ENCODE results near the gene SLC39A11.

SLC39A11 gene

DNA sequence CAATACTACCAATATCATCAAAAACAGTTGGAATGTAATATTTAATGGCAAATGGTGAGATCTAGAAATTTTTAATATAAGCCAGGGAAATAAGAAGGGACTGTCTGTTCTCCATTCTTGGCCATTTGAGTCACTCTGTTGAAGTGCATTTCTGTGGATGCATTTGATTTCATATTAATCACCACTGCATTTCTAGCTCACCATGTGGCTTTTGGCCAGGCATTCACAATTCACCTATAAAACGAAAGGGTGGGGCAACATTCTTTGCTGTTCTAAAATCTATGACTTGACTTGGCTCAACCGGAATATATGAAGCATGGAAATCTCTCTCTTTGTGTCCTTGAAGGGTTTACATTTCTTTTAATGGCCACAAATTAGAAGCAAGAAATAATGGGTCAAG, 483.0 kb downstream of the SLC39A11 start:
- DNase-seq, result no peak

- DNase-seq, result no peak
Observed at GRCh38 chr17:72608436-72608835, 484.1 kb downstream of the SLC39A11 start.

GRCh38 chr17:72606656-72607055, 485.8 kb downstream of the SLC39A11 start:
- no peak for DNase-seq

DNA sequence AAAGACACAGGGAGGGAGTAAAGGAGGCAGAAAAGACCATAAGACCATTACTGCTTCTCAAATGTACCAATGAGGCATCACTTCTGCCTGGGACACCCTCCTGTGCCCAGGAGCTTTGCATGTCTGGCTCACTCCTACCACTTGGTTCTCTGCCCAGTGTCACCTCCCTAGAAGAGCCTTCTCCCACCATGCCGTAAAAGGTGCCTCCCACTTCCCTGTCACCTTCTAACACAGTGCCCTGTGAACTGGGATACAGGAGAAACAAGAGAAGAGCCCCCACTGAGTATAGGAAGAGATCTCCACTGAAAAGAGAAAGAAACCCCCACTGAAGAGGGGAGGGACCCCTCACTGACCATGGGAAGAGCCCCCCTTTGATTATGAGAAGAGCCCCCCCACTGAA, 486.9 kb downstream of the SLC39A11 start:
- DNase-seq, result no peak

GRCh38 chr17:72604518-72604917, 488.0 kb downstream of the SLC39A11 start:
- DNase-seq, result no peak

GRCh38 chr17:72603420-72604242, 488.9 kb downstream of the SLC39A11 start:
- no peak for DNase-seq

GRCh38 chr17:72602517-72603419, 489.7 kb downstream of the SLC39A11 start:
- peak in 1 of 58 donors; percentile 40 for DNase-seq

DNA sequence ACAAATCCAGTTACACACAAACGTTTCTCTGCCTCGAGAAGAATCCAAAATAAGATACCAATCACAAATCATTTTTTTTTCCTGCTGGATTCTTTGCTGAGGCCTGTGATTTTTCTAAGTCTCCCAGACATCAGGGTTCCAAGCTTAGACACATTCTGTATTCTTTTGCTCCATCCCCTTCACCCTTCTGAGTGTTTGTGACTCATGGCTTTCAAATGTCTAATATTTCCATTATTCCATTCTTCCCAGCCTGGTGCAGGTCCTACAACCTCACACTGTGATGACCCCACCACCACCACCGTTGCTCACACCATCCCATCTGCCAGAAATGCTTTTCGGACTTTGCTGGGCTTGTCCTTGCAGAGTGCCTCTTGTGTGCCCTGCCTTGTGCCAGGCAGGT, 491.6 kb downstream of the SLC39A11 start:
- DNase-seq, result no peak

DNA sequence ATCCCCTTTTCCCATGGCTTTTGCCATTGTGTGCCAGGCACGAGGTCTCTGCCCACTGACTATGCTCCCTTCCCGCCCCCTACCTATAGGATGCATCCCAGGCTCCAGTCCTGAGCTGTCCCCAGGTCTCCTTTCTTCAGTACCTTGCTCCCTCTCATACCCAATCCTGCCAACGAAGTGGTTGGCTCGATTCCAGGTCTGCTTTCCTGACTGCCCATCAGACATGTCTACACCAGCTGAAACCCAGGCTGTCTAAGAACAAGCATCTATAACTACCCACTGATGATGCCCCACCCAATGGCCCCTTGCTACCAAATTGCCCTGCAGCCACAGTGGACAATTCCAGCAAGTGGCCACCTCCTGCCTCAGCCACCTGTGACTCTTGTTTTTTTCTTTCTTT, 492.6 kb downstream of the SLC39A11 start:
- no peak for DNase-seq

DNA sequence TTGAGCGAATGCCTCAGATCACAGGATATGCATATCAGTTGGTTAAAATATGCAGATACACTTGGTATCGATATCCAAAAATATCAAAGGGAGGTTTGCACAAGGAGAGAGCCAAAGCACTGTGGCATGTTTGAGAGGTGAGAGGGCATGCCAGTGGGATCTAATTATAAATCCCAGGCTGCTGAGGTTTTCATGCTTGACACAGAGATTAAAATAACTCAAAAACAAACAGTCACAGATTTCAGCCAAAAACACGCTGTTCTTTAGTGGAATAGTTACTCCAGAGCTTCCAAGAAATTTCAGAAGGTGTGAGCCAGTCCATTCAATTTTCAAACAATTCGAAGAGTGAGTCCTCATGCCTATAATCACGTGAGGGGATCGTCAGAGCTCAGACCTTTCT, 493.8 kb downstream of the SLC39A11 start:
- no peak for DNase-seq

GRCh38 chr17:72597354-72598087, 495.0 kb downstream of the SLC39A11 start:
- DNase-seq, result no peak
